ENCODE results near the gene HAO2. TPM values are rescaled to one million over a fixed set of nuclear protein-coding genes. Genes with fewer than 3 reads are reported as not detected.

HAO2 gene
- total and polyA plus RNA-seq, 4 donors: not detected

DNA sequence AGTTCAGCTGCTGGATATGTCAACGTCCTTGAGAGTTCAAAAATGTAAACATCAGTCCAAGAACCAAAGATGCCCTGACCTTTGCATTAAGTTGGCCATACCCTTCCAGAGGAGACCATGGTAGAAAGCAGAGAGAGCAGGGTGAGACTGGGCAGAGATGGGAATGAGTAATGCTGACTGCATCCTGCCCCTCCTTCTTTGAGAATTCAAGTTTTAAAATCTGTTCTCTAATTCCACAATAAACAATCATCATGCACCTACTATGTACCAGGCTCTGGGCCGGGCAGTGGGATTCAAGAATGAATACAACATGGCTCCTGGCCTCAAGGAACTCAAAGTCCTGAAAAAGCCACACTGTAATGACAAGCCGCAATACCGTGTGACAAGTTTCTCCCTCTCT, 3.9 kb upstream of the HAO2 start:
- no peak for ATAC-seq (ENCODE audit: insufficient read depth, low FRiP score)
- Histone ChIP-seq H3K9ac (ENCODE audit: insufficient read depth in 1 of 2, low read length in 2 of 2) (no peak overlapping the region), H3K27ac (ENCODE audit: low read depth in 1 of 2, low read length in 1 of 2) (no peak overlapping the region)

GRCh38 chr1:119366424-119366823, 2.2 kb upstream of the HAO2 start:
- 83 to 90% methylated on average over 3 of the region's 3 CpGs for WGBS, 2 donors
- Histone ChIP-seq H3K4me3 (no peak overlapping the region), H3K27ac (ENCODE audit: low read depth in 1 of 2, low read length in 1 of 2) (no peak overlapping the region), H3K36me3 (ENCODE audit: control insufficient read depth in 4 of 4, insufficient read depth in 4 of 4, low read length in 4 of 4) (no peaks in the 10 kb centered on the region), H3K27me3 (ENCODE audit: control insufficient read depth in 3 of 3, insufficient read depth in 3 of 3, low read length in 2 of 3) (no peaks in the 10 kb centered on the region), H3K4me1 (ENCODE audit: control insufficient read depth in 5 of 5, insufficient read depth in 5 of 5, low read length in 5 of 5) (peaks cover 0 to 7% (median 0%) of the 10 kb centered on the region in 5 donors), H3K9me3 (ENCODE audit: control insufficient read depth in 4 of 4, insufficient read depth in 3 of 4, low read length in 3 of 4) (no peaks in the 10 kb centered on the region), H3K9ac (ENCODE audit: insufficient read depth in 1 of 2, low read length in 2 of 2) (no peak overlapping the region)
- DNase-seq (no peak), ATAC-seq (ENCODE audit: insufficient read depth, low FRiP score) (no peak)
- TF ChIP-seq, protein P1, sequence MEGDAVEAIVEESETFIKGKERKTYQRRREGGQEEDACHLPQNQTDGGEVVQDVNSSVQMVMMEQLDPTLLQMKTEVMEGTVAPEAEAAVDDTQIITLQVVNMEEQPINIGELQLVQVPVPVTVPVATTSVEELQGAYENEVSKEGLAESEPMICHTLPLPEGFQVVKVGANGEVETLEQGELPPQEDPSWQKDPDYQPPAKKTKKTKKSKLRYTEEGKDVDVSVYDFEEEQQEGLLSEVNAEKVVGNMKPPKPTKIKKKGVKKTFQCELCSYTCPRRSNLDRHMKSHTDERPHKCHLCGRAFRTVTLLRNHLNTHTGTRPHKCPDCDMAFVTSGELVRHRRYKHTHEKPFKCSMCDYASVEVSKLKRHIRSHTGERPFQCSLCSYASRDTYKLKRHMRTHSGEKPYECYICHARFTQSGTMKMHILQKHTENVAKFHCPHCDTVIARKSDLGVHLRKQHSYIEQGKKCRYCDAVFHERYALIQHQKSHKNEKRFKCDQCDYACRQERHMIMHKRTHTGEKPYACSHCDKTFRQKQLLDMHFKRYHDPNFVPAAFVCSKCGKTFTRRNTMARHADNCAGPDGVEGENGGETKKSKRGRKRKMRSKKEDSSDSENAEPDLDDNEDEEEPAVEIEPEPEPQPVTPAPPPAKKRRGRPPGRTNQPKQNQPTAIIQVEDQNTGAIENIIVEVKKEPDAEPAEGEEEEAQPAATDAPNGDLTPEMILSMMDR (IDR thresholded peaks at IDR 0.05; ENCODE audit: control extremely low read depth, extremely low read depth): no peak

More for the DNA sequence above, 3.9 kb upstream of the HAO2 start:
- H3K4me1 ChIP-seq (ENCODE audit: control insufficient read depth in 5 of 5, insufficient read depth in 5 of 5, low read length in 5 of 5): no peaks in the 10 kb centered on the region
- TF ChIP-seq, protein P1 (IDR thresholded peaks at IDR 0.05; ENCODE audit: control extremely low read depth, extremely low read depth): no peak
- H3K4me3 ChIP-seq: no peak overlapping the region
- H3K9me3 ChIP-seq (ENCODE audit: control insufficient read depth in 4 of 4, insufficient read depth in 3 of 4, low read length in 3 of 4): no peaks in the 10 kb centered on the region
- no peaks in the 10 kb centered on the region for H3K27me3 ChIP-seq (ENCODE audit: control insufficient read depth in 3 of 3, insufficient read depth in 3 of 3, low read length in 2 of 3)
- 72 to 75% methylated on average over 4 of the region's 4 CpGs for WGBS, 2 donors
- H3K36me3 ChIP-seq (ENCODE audit: control insufficient read depth in 4 of 4, insufficient read depth in 4 of 4, low read length in 4 of 4): no peaks in the 10 kb centered on the region
- no peak for DNase-seq

DNA sequence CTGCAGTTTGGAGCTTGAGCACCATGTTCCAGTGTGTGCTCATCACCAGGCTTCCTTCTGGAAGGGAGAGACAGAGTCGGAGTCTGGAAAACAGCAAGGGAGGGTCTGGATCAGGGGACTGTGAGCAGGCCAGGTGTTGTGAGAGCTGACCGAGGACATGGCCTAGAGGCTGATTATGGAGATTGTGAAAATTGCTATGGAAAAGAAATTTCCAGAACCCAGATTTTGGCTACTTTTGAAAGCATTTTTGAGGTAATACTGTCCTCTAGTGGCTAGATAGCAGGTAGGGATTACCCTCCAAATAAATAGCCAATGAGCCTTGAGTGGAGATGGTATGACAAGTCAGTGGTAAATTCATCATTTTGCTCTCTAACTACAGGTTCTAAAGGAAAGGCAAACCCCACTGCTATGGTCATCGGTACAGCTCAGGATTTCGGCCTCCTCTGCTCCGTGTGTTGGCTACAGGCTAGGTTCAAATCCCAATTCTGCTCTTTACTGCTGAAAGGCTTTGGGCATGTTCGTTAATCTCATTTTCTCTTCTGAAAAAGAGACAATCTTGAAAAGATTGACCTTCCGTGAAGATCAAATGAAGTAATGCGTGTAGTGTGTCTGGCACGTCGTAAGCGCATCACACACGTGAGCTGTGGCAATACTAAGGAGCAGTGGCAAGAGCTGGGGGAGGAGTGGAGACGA, 1.0 kb upstream of the HAO2 start:
- ATAC-seq (ENCODE audit: insufficient read depth, low FRiP score): no peak
- no peak overlapping the region for H3K9ac ChIP-seq (ENCODE audit: insufficient read depth in 1 of 2, low read length in 2 of 2)

More for the DNA sequence above, 1.0 kb upstream of the HAO2 start:
- peak in 2 of 3 donors; percentile 72 to 74 for DNase-seq
- WGBS, 2 donors: 67 to 74% methylated on average over 13 of the region's 13 CpGs
- Histone ChIP-seq H3K9me3 (ENCODE audit: control insufficient read depth in 4 of 4, insufficient read depth in 3 of 4, low read length in 3 of 4) (no peaks in the 10 kb centered on the region), H3K4me1 (ENCODE audit: control insufficient read depth in 5 of 5, insufficient read depth in 5 of 5, low read length in 5 of 5) (peaks cover 0 to 19% (median 0%) of the 10 kb centered on the region in 5 donors), H3K27ac (ENCODE audit: low read depth in 1 of 2, low read length in 1 of 2) (no peak overlapping the region), H3K4me3 (no peak overlapping the region), H3K27me3 (ENCODE audit: control insufficient read depth in 3 of 3, insufficient read depth in 3 of 3, low read length in 2 of 3) (no peaks in the 10 kb centered on the region), H3K36me3 (ENCODE audit: control insufficient read depth in 4 of 4, insufficient read depth in 4 of 4, low read length in 4 of 4) (no peaks in the 10 kb centered on the region)
- TF ChIP-seq, protein P1 (IDR thresholded peaks at IDR 0.05; ENCODE audit: control extremely low read depth, extremely low read depth): peak; percentile 50
